GM13976 (cell line): Measurements from ENCODE around the gene RBM33.
"Not testable (repeated sequence)": the region's sequence is repeated elsewhere in the genome, so short reads cannot be mapped to it uniquely, and the experiment has no call there.

Experiments
- DNase-seq: peaks from one replicate; pipeline ENCODE4 v3.0.0; 2012; ENCODE audit warnings: low spot score
- CTCF ChIP-seq: IDR thresholded peaks from 2 replicates; pipeline ENCODE4 v1.5.1; 2012; ENCODE audit warnings: borderline replicate concordance, mild to moderate bottlenecking; ENCODE audit not compliant: insufficient read depth; ENCODE audit errors: extremely low read depth, missing control alignments, control extremely low read depth
- in situ Hi-C: fragments of 300-500 bp; cut with MboI; formaldehyde crosslinking; loops from one replicate; pipeline ENCODE4 v1.12.0; 2022; ENCODE audit warnings: low sequenced_read_pairs, mixed read lengths, inconsistent platforms; ENCODE audit not compliant: unreplicated experiment

Gene RBM33

GRCh38 chr7:155814316-155815276 lies 170.1 kb downstream of the RBM33 start:
- in situ Hi-C loops: loop anchor here (10.0 to 25.0 kb wide), 2 partner anchors 660 to 998 kb away; no protein-coding TSS in a partner anchor
- no peak for DNase-seq
- TF ChIP-seq CTCF: no peak

GRCh38 chr7:155815332-155816191 lies 171.1 kb downstream of the RBM33 start:
- TF ChIP-seq CTCF: peak; percentile 93
- in situ Hi-C loops: loop anchor here (10.0 to 25.0 kb wide), 2 partner anchors 659 to 997 kb away; no protein-coding TSS in a partner anchor
- DNase-seq: peak; percentile 92

- no peak for DNase-seq
- in situ Hi-C loops: loop anchor here (10.0 to 25.0 kb wide), 2 partner anchors 659 to 996 kb away; no protein-coding TSS in a partner anchor
- TF ChIP-seq CTCF: no peak
These were observed 171.7 kb downstream of the RBM33 start for GRCh38 chr7:155816192-155816508.

GRCh38 chr7:155816996-155817395 lies 172.5 kb downstream of the RBM33 start:
- TF ChIP-seq CTCF: no peak
- in situ Hi-C loops: loop anchor here (10.0 to 25.0 kb wide), 2 partner anchors 658 to 995 kb away; no protein-coding TSS in a partner anchor
- no peak for DNase-seq

- DNase-seq: not testable (repeated sequence)
- in situ Hi-C loops: loop anchor here (10.0 to 25.0 kb wide), 2 partner anchors 657 to 995 kb away; no protein-coding TSS in a partner anchor
These were observed 173.1 kb downstream of the RBM33 start for GRCh38 chr7:155817515-155817914.

- DNase-seq: no peak
- in situ Hi-C loops: loop anchor here (10.0 to 25.0 kb wide), 2 partner anchors 657 to 994 kb away; no protein-coding TSS in a partner anchor
- TF ChIP-seq CTCF: no peak
These were observed 173.8 kb downstream of the RBM33 start for GRCh38 chr7:155818154-155818819.
